Renal pelvis (tissue), 4 donors: ENCODE measurements around the gene RBFOX2. TPM values are rescaled to one million over a fixed set of nuclear protein-coding genes. Genes with fewer than 3 reads are reported as not detected.

Experiments
- DNase-seq: peaks from one replicate; pipeline ENCODE4 v3.0.0-alpha.2; 2013
- polyA plus RNA-seq, 3 donors: library from polyadenylated mRNA; unstranded; fragments of 120-200 nt; gene quantifications; one replicate each; pipeline ENCODE4 v1.2.1, GENCODE V29; 2013; ENCODE audit not compliant: insufficient read length in 3 of 3

RBFOX2 gene
- polyA plus RNA-seq, 3 donors, result 121 to 126 (median 125) TPM

DNA sequence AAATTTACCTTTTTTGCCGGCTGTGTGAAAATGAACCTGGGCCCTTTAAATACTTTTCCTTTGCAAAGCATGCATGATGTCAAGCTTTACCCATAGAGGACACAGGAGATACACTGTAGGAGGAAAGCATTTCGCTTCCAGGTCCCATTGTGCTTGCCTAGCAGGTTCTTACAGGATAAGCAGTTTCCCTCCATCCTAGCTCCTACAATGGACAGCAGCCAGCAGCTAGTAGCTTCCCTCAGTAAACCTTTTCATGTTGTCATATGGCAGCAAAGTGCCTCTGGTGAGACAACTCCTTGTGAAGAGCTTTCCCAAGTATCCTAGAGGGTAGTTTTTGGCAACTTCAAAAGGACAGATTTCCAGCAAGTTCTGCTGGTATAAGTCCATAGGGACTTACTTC, 78.4 kb downstream of the RBFOX2 start:
- no peak for DNase-seq

DNA sequence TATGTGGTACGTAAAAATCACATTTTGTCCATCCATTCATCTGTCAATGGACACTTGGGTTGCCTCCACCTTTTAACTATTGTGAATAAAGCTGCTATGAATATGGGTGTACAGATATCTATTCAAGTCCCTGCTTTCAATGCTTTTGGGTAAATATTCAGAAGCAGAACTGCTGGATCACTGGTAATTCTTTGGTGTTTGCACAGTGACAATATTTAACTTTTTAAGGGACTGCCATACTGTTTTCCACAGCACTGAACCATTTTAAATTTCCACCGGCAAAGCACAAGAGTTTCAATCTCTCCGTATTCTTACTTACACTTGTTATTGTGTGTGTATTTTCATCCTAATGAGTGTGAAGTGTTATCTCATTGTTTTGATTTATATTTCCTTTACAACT, 79.4 kb downstream of the RBFOX2 start:
- no peak for DNase-seq

DNA sequence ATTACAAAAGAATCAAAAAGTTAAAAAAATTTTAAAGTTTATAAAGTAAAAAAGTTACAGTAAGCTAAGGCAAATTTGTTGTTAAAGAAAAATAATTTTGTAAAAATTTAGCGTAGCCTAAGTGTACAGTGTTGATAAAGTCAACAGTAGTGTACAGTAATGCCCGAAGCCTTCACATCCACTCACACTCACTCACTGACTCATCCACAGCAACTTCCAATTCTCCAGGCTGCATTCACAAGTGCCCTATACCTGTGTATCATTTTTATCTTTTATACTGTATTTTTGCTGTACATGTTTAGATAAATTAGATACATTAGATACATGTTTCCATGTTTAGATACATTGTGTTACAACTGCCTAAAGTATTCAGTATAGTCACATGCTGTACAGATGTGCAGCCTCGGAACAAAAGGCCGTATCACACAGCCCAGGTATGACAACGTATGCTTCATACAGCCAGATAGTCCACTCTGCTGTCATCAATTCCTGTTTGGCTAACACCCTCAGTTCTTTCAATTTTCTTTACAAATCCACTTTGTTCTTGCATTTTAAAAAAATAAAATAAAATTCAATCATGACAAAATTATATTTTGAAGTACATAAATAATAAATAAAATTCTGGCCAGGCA, 80.7 kb downstream of the RBFOX2 start:
- no peak for DNase-seq

DNA sequence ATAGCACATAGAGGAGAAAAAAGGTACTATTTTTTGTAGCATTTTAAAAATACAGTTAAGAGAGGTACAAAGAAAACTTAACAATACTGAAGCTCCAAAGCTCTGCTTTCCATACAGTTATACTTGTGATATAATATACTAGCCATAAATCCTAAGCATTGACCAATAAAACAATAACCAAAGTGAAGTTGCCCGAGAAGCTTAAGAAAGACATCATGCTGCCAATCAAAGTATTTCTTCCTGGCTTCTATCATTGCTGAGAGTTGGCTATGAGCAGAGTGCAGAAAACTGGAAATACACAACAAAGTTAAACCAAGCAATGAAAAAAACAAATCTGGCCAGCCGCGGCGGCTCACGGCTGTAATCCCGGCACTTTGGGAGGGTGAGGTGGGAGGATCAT, 84.2 kb downstream of the RBFOX2 start:
- no peak for DNase-seq

DNA sequence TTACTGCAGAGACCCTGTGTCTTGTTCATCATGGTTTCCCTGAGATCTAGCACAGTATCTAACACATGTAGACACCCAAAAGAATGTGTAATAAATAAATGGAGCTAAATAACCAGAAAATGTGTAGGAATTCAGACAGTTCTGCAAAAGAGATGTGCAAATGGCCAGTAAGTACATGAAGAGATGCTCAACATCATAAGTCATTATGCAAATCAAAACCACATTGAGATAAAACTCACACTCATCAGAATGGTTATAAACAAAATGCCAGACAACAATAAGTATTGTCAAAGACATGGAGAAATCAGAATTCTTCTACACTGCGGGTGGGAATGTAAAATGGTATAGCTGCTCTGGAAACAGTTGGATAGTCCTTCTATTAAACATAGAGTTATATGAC, 88.5 kb downstream of the RBFOX2 start:
- no peak for DNase-seq

DNA sequence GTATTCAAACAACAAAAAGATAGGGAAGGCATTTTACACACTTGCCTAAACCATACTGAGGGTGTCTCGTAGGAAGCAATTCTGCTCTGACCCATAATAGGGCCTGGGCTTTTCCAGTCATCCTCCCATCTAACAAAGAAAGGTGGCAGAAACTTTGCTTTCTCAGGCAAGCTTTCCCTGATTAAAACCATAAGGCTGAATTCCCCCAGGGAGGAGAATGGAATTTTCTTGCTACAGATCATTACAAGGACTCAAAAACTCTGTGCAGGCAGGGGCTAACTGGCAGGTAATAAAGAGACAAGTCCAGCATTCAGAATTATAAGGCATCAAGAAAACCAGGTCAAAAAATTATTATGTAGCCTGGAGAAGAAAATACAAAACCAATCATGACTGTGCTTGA, 90.4 kb downstream of the RBFOX2 start:
- no peak for DNase-seq

DNA sequence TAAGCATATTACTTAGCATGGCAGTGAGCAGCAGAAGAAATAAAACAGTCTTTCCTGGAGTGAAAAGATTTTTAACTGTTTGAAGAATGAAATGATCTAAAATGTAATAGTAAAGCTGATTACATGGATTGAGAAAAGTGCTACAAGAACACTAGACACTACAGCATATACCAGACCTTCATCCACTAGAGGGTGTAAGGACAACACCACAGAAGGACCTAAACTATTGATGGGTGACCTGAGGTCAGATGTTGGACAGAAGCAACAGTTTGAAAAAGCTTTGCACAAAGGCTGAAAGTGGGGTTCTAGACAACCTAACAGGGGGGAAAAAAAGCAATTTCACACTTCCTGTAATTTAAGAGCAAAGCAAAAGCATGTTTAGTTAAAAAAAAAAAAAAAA, 97.7 kb downstream of the RBFOX2 start:
- DNase-seq, result peak; percentile 75

DNA sequence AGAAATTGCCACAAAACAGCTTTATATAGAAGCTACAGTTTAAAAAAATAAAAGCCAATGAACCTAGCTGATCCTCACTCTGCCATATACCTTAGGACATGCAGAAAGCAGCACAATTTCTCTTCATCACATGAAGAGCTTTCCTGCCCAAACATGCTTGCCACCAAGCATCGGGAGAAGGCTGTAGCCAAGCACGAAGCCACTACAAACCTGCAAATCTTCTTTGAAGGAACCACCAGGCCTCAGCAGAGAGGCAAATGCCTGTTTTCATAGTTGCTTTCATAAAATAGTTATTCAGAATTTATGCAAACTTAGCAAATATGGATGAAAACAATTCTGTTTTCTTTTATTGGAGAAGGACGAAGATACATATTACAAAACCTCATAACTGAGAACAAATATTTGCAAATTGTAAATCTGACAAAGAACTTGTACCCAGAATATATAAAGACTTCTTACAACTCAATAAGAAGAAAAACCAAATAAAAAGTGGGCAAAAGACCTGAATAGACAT, 100.3 kb downstream of the RBFOX2 start:
- DNase-seq, result no peak

DNA sequence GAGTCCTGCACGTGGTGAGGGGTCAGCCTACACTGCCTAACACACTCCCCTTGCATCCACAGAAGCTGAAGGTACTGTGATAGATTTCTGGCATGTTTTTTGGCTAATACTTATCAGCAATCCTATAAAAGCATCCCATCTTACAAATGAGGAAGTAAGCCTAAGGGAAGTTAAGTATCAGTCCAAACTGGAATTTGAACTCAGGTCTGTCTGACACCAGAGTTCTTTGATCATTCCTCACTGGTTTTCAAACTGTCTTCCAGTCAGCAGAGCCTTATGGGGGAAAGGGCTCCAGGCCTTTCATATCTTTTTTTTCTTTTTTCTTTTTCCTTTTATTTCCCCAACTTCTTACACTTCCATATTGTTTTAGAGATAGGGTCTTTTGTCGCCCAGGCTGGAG, 105.6 kb downstream of the RBFOX2 start:
- no peak for DNase-seq

DNA sequence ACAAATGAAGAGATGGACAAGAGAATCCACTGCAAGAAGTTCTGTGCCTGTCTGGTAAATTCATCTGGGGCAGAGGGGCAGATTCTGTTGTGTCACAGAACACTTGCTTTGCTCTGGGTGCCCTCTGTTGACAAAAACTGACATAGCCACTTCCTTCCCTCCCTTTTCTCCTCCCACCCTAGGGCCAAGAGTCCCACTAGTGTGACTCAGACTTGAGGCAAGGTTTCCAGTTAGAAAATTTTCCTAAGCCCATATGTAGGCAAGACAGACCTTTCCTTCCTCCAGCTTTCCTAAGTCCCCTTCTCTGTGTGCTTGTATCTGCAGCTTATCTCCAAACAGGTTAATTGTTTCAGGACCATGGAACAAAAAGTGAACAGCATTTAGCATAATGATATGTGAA, 106.8 kb downstream of the RBFOX2 start:
- DNase-seq, result peak; percentile 54

DNA sequence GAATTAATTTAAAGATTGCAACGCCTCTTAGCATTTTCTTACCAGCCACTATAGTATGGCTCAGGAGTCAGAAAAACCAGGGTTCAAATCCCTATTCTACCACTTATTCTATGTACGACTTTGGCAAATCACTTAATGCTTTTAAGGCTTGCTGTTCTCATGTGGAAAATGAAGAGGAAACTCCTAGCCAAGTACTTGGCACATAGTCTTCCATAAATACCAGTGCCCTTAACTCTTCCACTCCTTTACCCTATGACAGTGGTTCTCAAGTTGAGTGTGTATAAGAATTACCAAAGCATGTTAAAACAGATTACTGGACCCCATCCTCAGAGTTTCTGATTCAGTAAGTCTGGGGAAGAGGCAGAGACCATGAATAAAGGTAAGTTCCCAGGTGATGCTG, 107.6 kb downstream of the RBFOX2 start:
- no peak for DNase-seq

DNA sequence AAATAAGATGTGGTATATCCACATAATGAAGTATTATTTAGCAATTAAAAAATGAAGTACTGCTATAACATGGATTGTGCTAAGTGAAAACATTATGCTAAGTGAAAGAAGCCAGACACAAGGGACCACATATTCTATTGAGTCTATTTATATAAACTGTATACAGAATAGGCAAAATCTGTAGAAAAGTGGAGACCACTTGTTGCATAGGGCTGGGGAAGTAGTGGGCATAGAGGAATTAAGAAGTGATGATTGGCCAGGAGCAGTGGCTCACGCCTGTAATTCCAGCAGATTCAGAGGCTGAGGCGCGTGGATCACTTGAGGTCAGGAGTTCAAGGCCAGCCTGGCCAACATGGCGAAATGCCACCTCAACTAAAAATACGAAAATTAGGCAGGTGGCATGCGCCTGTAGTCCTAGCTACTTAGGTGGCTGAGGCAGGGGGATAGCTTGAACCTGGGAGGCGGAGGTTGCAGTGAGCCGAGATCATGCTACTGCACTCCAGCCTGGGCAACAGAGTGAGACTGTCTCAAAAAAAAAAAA, 109.6 kb downstream of the RBFOX2 start:
- DNase-seq, result no peak

DNA sequence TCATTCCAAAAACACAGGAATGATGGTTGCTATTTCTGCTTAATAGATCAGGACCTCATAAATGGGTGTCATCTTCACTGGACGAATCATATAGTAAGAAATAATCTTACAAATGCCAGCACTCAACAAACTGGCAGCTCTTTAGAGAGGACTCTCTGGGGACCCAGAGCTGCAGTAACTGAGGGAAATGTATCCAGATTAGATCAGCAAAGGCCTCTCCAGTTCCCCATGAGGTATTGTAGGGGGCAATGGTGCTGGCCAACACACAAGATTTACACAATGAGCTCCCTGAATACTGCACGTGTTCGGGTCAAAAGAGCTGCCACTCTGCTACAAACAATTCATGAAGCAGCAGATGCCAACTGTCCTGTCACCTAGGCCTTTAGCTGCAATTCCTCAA, 110.2 kb downstream of the RBFOX2 start:
- no peak for DNase-seq

DNA sequence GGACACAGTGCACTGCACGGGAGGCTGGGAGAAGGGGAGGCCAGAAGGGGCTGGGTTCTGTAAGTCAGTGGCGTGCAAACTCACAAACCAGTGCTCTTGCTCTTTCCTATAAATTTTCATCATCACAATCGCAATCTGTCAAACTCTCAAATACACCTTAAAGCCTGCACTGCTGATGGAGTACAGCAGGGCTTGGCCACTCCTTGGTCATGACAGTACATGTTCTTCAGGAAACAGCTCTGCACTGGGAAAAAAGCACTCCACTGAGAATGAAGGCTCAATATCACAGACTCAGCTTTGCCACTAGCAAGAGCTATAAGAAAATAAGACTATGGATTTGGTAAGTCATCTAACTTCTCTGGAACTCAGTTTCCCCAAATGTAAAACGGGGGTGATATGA, 111.0 kb downstream of the RBFOX2 start:
- no peak for DNase-seq

DNA sequence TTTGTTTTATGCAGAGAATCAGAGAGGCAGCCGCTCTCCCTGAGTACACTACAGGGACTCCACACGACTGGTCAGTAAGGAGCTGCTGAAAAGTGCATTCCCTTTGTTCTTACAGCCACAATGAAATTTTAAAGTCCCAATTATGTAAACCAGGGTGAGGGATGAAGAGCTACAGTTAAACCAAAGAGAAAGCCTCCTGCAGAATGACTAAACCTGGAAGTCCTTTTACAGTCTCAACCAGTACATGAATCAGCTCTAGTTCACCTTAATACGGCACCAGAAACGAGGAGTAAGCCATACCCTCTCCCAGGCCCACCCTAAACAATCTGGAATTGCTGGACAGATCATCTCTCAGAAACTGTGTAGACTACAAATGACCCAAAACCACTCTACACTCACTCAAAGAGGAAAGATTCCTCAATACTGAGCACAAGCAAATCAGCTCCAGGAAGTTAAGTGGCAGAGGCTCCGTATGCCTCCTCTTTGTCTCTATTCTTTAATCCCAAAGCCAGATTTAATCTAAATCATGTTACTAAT, 113.1 kb downstream of the RBFOX2 start:
- peak; percentile 15 for DNase-seq

DNA sequence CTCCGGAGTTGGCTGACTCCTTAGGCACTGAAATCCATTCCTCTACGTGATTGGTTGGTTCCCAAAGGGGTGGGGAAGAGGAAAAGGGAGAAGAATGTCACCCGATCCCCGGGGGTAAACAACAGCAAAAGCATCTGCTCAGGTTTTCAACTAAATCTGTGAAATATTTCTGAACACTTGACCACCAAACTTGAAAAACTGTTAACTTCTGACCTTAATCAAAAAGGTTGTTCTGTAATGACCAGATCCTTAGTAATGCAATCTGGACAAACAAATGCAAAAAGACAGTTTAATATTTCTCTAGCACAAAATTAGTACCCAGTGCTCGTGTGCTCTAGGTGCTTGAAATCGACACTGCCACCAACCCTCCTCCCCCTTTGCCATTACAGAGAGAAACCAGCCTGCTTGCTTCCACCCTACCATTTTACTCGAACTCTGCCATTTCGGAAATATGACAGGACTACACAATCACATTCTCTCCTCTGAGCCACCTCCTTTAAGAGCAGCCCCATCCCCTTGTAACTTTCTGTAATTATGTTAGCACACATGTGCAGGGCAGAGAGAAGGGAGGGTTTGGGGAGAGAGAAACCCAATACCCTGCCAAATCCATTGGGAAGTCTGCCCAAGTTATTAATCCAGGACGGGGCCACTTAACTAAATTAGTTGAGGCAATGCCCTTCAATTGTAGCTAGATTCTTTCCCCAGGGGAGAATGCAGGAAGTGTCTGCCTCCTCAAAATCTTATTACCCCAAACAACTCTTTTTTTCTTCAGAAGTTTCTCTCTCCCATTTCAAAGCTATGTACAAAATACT, 113.8 kb downstream of the RBFOX2 start:
- peak; percentile 95 for DNase-seq

DNA sequence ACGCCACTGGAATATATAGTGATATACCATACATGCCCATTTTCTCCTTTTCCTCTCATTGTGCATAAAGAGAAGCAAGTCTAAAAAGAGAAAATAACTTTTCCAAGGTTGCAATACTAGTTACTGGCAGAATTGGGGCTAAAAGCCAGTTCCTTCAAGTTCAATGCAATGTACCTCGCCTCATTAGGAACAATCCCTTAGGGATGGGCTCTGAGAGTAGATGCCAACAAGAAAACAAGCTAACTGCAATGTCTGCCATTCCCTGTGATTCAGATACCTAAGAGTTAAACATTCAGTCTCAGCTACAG, 114.3 kb downstream of the RBFOX2 start:
- DNase-seq, result no peak

DNA sequence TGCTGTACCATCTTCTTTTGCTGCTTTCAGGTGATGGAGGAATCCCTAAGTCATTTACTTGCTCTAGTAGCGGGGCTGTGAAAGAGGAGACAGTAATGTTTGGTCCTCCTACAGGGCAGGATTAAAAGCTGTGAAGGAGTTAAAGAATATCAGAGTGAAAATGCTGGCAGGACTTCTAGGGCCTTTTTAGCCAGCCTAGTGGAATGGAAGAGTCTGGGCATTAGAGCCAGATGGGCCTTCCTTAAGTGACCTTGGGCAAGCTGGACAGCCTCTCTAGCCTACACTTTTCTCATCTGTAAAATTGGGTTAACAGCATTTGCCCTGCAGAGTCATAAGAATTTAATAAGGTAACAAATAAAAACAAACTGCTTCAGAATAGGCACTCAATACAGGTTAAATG, 114.7 kb downstream of the RBFOX2 start:
- DNase-seq, result no peak

DNA sequence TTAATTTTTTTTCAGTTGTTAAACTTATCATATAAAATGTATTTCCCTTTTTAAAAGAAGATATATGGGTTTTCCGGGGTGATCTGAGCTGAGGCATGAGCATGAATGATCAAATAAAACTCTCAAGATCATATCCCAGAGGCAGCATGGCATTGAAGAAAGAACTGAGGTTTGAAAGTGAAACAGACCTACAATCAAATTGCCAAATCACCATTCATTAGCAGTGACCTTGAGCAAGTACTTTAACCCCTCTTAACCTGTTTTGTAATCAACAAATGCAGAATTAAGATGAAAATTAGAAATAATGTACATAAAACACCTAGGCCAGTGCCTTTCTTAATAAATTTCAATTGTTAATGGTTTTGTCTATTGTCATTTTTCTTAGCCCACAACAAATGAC, 116.0 kb downstream of the RBFOX2 start:
- no peak for DNase-seq

DNA sequence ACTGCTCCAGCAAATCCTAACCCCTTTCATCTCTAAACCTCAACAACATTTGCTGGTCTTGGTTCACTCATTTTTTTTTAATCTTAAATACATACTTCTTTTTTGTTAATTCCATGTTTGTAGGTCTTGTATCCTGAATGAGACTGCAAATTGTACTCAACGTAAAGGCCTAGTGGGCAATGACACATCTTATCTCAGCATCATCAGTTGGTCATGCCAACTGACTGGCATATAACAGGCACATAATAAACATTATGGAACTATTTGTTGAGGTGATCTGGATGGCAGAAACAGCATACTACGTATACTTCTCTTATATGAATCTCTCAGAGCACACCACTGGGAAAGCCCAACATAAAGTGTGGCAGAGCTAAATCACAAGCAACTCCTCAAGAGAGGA, 116.7 kb downstream of the RBFOX2 start:
- DNase-seq, result no peak

DNA sequence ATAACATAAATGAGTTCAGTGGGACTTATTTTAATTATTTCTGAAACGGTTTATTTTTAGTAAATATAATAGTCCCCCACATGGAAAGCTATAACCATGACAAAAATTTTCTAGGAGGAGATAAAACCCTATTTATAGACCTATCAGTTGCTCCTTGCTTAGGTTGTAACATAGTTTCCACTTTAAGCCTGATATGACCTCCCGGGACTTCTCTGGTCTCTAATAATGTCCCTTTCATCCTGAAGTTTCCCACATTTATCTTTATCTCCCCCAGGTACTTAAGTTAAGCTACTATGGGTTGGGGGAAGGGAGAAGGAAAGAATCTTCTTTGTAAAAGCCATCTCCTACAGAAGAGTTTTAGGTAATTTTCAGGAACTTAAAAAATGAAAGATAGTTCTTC, 117.7 kb downstream of the RBFOX2 start:
- no peak for DNase-seq

DNA sequence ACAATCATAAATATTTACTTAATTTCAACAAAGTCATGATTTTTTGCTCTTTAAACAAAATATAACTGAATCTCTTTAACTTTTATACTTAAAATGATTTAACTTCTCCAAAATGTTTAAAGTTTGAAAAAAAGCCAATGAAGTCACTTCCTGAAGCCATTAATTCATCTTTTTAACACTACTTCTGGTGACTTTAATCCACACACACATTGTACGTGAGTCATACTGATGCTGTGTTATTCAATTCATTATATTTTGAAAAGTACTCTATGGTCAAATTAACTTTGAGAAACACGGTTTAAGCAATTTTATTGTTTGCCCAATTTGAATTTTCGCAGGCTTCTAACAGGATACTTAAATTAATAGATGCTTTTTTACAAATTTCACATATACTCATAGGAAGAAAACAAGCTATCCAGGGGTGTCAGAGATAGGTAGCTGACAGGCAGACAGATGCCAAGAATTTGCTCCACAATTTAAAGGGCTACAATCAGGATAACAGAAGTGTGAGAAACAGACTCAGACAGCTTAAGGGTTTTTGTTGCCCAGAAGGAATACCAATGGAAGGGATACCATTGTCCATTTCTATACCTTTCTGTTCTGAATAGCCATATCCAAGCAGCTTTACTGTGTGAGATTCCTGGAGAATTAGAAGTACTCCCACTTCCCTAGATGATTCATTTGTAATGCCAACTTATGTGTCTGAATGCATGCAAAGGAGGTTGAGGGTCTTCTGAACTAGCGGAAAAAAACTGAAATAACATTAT, 118.4 kb downstream of the RBFOX2 start:
- DNase-seq, result no peak
